Neuronal stem cell (in vitro differentiated cells): ENCODE data around the gene BBLN.

Experiments
- DNase-seq: peaks from one replicate; pipeline ENCODE4 v3.0.0-alpha.2; 2013; ENCODE audit warnings: low spot score
- H2AFZ ChIP-seq: one replicate; pipeline ENCODE4 v1.6.1; 2013; ENCODE audit warnings: mild to moderate bottlenecking, low read length, inconsistent platforms
- H2AK5ac ChIP-seq: 2 replicates; pipeline ENCODE4 v1.6.1; 2013; ENCODE audit warnings: low read depth, mild to moderate bottlenecking, inconsistent platforms, low read length, moderate library complexity, mixed read lengths
- H2BK120ac ChIP-seq: 2 replicates; pipeline ENCODE4 v1.6.1; 2013; ENCODE audit warnings: low read depth, mild to moderate bottlenecking, inconsistent platforms, low read length, moderate library complexity, mixed read lengths
- H2BK12ac ChIP-seq: one replicate; pipeline ENCODE4 v1.6.1; 2013; ENCODE audit warnings: low read length, inconsistent platforms
- H2BK15ac ChIP-seq: 2 replicates; pipeline ENCODE4 v1.6.1; 2013; ENCODE audit warnings: mild to moderate bottlenecking, low read length, inconsistent platforms, mixed read lengths
- H2BK5ac ChIP-seq: one replicate; pipeline ENCODE4 v1.6.1; 2013; ENCODE audit warnings: inconsistent platforms, mild to moderate bottlenecking, low read length, moderate library complexity
- H3K14ac ChIP-seq: one replicate; pipeline ENCODE4 v1.6.1; 2013; ENCODE audit warnings: low read length, inconsistent platforms
- H3K18ac ChIP-seq: 2 replicates; pipeline ENCODE4 v1.6.1; 2013; ENCODE audit warnings: low read length, inconsistent platforms
- H3K23ac ChIP-seq: 2 replicates; pipeline ENCODE4 v1.6.1; 2013; ENCODE audit warnings: low read depth, mild to moderate bottlenecking, mixed read lengths, low read length, inconsistent platforms; ENCODE audit not compliant: poor library complexity
- H3K27ac ChIP-seq: replicated peaks from 3 replicates; pipeline ENCODE4 v1.5.1; 2013; ENCODE audit warnings: low read length, inconsistent platforms
- H3K27me3 ChIP-seq, 3 experiments: 2 replicates each; pipeline ENCODE4 v1.6.1; 2013; ENCODE audit warnings: low read length in 3 of 3, mild to moderate bottlenecking in 2 of 3, inconsistent platforms in 1 of 3, low read depth in 1 of 3, mixed read lengths in 1 of 3, moderate library complexity in 1 of 3; ENCODE audit not compliant: control insufficient read depth in 3 of 3, insufficient read depth in 3 of 3
- H3K36me3 ChIP-seq, 2 donors: replicated peaks in 1 of 2; 2 replicates each; pipeline ENCODE4 v1.6.1; 2013; ENCODE audit warnings: low read length in 2 of 2; ENCODE audit not compliant: control insufficient read depth in 2 of 2, insufficient read depth in 2 of 2
- H3K4ac ChIP-seq: 2 replicates; pipeline ENCODE4 v1.6.1; 2013; ENCODE audit warnings: inconsistent platforms, mild to moderate bottlenecking, low read length, moderate library complexity
- H3K4me1 ChIP-seq, 2 donors: 1 replicate in 1 of 2; 2 replicates in 1 of 2; pipeline ENCODE4 v1.6.1; 2013; ENCODE audit warnings: low read length in 2 of 2, low read depth in 1 of 2; ENCODE audit not compliant: control insufficient read depth in 2 of 2, insufficient read depth in 1 of 2
- H3K4me2 ChIP-seq: one replicate; pipeline ENCODE4 v1.6.1; 2013; ENCODE audit warnings: mild to moderate bottlenecking, low read length, inconsistent platforms; ENCODE audit not compliant: insufficient read depth, poor library complexity, severe bottlenecking
- H3K4me3 ChIP-seq, 2 donors: 2 replicates each; pipeline ENCODE4 v1.5.1; 2013; ENCODE audit warnings: low read length in 2 of 2, mild to moderate bottlenecking in 2 of 2, inconsistent platforms in 1 of 2, moderate library complexity in 1 of 2
- H3K79me1 ChIP-seq: one replicate; pipeline ENCODE4 v1.6.1; 2013; ENCODE audit warnings: low read depth, mild to moderate bottlenecking, inconsistent platforms, low read length, moderate library complexity
- H3K9ac ChIP-seq: one replicate; pipeline ENCODE4 v1.6.1; 2013; ENCODE audit warnings: mild to moderate bottlenecking, low read depth, low read length, inconsistent platforms; ENCODE audit not compliant: poor library complexity
- H3K9me3 ChIP-seq, 2 donors: replicated peaks in 1 of 2; 2 replicates each; pipeline versions ENCODE3 to v1.6.1; 2013; ENCODE audit warnings: low read length in 2 of 2, mild to moderate bottlenecking in 2 of 2, inconsistent platforms in 1 of 2, low read depth in 1 of 2, mixed read lengths in 1 of 2, moderate library complexity in 1 of 2; ENCODE audit not compliant: control insufficient read depth in 2 of 2, insufficient read depth in 1 of 2
- H4K8ac ChIP-seq: one replicate; pipeline ENCODE4 v1.6.1; 2013; ENCODE audit warnings: low read depth, mild to moderate bottlenecking, inconsistent platforms, low read length, moderate library complexity
- H4K91ac ChIP-seq: one replicate; pipeline ENCODE4 v1.6.1; 2013; ENCODE audit warnings: low read length, low read depth, mild to moderate bottlenecking, inconsistent platforms; ENCODE audit not compliant: poor library complexity
- WGBS, 2 donors: extraction: QIAGEN DNeasy Blood & Tissue Kit; methylation state at CpG; one replicate each; pipeline ENCODE4 v1.1.7; 2013; ENCODE audit warnings: missing lambda C conversion rate in 2 of 2, mixed read lengths in 1 of 2; ENCODE audit not compliant: insufficient read length in 2 of 2, insufficient replicate concordance in 1 of 2; ENCODE audit errors: extremely low coverage in 2 of 2; 5-methylcytosine and 5-hydroxymethylcytosine counted together

Gene BBLN

GRCh38 chr9:128193469-128194096 lies 33.5 kb downstream of the BBLN start:
- no CpG with 5 or more reads among the region's 14 CpGs for WGBS, 2 donors
- no peak overlapping the region for H3K4me2 ChIP-seq

GRCh38 chr9:128201441-128202369 lies 41.6 kb downstream of the BBLN start:
- H3K18ac ChIP-seq, result no peak overlapping the region
- DNase-seq, result no peak
- peaks cover 6 to 8% of the 10 kb centered on the region in 2 donors for H3K36me3 ChIP-seq
- H3K4me3 ChIP-seq, result no peak overlapping the region
- H3K27me3 ChIP-seq, result no peaks in the 10 kb centered on the region
- H4K8ac ChIP-seq, result no peak overlapping the region
- no peak overlapping the region for H2BK12ac ChIP-seq
- no peak overlapping the region for H2BK120ac ChIP-seq
- no peaks in the 10 kb centered on the region for H3K9me3 ChIP-seq
- no peak overlapping the region for H3K4me2 ChIP-seq
- H2AFZ ChIP-seq, result peak overlapping the region; percentile 61
- H2AK5ac ChIP-seq, result no peak overlapping the region
- H3K4ac ChIP-seq, result no peak overlapping the region
- H2BK5ac ChIP-seq, result no peak overlapping the region
- H3K14ac ChIP-seq, result no peak overlapping the region
- no peak overlapping the region for H2BK15ac ChIP-seq
- no peak overlapping the region for H3K27ac ChIP-seq
- WGBS, 2 donors, result no CpG with 5 or more reads among the region's 13 CpGs
- H4K91ac ChIP-seq, result no peak overlapping the region
- H3K4me1 ChIP-seq, result peaks cover 8 to 22% of the 10 kb centered on the region in 2 donors
- H3K79me1 ChIP-seq, result peaks cover 9% of the 10 kb centered on the region
- H3K9ac ChIP-seq, result no peak overlapping the region
- no peak overlapping the region for H3K23ac ChIP-seq

More at GRCh38 chr9:128193469-128194096, 33.5 kb downstream of the BBLN start:
- Histone ChIP-seq H3K4me3 (no peak overlapping the region), H2BK5ac (no peak overlapping the region), H3K4ac (no peak overlapping the region), H4K91ac (no peak overlapping the region), H3K79me1 (peaks cover 9% of the 10 kb centered on the region), H3K14ac (no peak overlapping the region), H2AFZ (no peak overlapping the region), H2AK5ac (no peak overlapping the region), H3K9me3 (no peaks in the 10 kb centered on the region), H3K36me3 (peaks cover 9 to 26% of the 10 kb centered on the region in 2 donors), H3K23ac (no peak overlapping the region), H3K9ac (no peak overlapping the region), H2BK15ac (no peak overlapping the region), H4K8ac (no peak overlapping the region), H2BK120ac (no peak overlapping the region), H3K4me1 (peaks cover 4 to 5% of the 10 kb centered on the region in 2 donors), H3K27ac (no peak overlapping the region), H2BK12ac (no peak overlapping the region), H3K18ac (no peak overlapping the region), H3K27me3 (no peaks in the 10 kb centered on the region)
- DNase-seq, result no peak

- Histone ChIP-seq H2AFZ (peak overlapping the region; percentile 98), H3K27me3 (no peaks in the 10 kb centered on the region), H3K9me3 (no peaks in the 10 kb centered on the region), H2BK12ac (no peak overlapping the region), H2BK15ac (no peak overlapping the region), H3K14ac (no peak overlapping the region), H3K79me1 (peaks cover 9% of the 10 kb centered on the region), H3K9ac (no peak overlapping the region), H3K36me3 (peaks cover under 1 to 7% of the 10 kb centered on the region in 2 donors), H3K27ac (no peak overlapping the region), H3K4me3 (peak overlapping the region in 1 of 2 donors; percentile 87), H2BK5ac (no peak overlapping the region), H4K8ac (no peak overlapping the region), H3K23ac (no peak overlapping the region), H4K91ac (no peak overlapping the region), H2BK120ac (no peak overlapping the region), H3K4me2 (peak overlapping the region; percentile 52), H3K4me1 (peaks cover 8 to 22% of the 10 kb centered on the region in 2 donors), H3K4ac (no peak overlapping the region), H3K18ac (no peak overlapping the region), H2AK5ac (no peak overlapping the region)
- WGBS, 2 donors, result no CpG with 5 or more reads among the region's 2 CpGs
- no peak for DNase-seq
Observed at GRCh38 chr9:128202648-128203023, 42.6 kb downstream of the BBLN start.
